NCI-H146 treated with DMSO at 0.1 percent for 48 hours (cell line): ENCODE measurements around the gene SYNDIG1.

ENCODE experiments used
- DNase-seq: peaks from one replicate; lab custom pipeline; 2025; ENCODE audit not compliant: unreplicated experiment; lab: John Stamatoyannopoulos, UW

SYNDIG1 gene

DNA sequence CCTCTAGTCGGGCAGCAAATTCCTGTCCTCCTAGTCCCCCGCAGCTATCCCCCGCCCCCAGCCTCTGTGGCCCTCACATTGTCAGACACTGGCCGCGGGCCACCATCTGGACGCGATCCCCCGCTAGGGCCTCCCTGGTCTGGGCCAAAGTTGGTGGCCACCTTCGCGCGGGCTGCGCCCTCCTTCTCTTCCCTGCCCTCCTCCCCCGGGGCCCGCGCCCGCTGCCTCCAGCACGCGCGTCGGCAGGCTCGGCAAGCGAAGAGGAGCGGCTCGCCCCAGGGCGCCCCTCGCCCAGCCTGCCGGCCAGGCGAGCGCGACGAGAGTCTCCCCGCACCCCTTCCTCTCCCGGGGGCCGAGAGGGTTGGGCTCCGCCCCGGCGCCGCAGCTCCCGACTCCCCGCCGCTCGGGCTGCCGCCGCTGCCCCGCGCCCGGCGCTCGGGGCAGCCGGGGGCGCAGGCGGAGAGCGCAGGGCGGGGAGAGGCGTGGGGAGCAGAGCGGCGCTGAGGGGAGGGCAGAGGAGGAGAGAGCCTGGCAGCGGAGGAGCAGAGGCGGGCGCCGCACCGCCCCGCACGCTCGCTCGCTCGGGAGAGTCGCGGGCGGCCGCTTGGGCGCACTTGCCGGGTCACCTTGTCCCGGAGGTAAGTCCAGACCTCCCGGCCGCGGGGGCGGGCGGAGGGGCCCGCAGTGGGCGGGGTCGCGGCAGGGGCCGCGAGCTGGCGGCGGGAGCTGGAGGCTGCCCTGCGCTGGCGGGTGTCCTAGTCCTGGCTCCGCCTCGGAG lies at the start of gene SYNDIG1:
SYNDIG1 (plus strand) TSS at position 514 of the 778 bp plus-strand sequence. CDS start 73,469 bp downstream, outside the sequence.
- DNase-seq: no peak

DNA sequence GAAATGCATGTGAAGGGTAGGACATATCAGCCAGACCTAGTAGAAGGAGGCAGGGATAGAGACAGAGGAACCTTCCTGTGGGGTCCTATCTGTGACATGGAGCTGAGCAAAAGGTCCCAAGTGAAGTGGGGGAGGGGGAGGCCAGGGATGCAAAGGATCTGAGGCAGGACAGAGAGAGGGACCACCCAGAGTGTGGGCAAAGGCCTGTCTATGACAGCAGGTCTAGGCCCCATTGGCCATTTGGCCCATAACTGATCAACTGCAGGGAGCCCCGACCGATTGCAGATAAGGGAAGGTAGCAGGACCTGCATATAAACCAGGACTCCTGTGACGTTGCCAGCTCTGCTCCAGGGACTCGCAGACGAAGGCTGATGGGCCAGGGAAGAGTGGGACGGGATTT lies 49.6 kb upstream of the SYNDIG1 start:
- DNase-seq: no peak

DNA sequence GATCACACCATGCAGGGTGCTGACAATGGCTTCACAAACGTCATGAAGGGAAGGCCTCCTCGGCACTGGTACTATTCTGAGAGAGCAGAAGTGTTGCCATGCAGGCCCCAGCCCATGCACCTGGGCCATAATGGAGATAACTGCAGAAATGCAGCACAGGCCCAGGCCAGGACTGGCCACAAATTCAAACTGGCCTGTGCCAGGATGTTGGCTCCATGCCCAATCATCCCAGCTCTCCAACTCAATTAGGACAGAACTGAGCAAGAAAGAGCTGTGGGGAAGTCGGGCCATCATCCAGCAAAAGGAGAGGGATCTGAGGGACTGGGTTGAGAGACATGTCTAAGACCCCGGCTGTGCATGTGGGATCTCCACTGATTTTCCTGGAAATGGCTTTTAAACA lies 48.9 kb upstream of the SYNDIG1 start:
- no peak for DNase-seq

DNA sequence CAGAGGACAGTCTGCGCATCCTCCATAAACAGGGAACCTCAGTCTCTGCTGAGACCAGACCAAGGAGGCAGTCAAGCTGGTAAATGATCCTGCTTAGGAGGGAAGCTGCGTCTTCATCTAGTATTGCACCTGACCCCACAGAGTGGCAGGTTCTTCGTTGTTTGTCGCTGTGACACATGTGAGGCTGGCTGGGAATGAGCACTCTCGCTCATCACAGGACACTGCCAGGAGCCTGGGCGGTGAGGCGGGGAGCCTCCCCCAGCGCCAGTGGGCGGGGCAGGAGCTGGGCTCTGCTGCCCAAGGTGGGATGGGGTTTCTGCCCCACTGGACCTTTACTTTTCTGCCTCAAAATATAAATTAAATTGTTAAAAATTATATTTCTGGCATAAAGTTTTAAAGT lies 48.4 kb upstream of the SYNDIG1 start:
- DNase-seq: no peak

DNA sequence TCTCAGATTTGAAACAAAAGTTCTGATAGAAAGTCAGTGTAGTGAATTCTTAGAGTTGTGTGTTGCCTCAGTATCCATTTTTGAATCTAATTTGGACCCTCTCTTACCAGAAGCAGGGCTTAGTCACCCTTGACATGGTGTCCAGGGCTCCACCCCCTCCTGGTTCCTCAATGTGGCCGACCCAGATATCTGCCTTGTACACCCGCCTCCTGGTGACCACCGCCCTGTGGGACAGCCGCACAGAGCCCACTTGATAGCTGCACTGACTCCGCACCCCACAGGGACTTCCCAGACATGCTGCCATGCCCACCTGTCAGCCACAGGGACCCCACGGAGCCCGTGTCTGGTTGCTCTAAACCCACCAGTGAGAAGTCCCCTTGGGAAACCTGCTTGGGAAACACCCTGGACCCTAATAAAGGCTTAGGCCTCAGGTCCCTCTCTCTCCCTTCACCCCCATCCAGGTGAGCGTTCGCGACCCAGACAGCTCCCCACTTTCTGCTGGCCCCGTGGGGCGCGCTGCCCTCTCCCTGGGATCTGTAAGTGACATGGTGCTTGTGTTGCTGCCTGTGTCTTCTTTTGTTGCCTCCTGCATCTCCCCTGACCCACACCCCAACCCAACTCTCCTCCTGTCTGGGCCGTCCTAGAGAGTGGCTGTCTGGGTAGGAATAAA lies 47.2 kb upstream of the SYNDIG1 start:
- no peak for DNase-seq

DNA sequence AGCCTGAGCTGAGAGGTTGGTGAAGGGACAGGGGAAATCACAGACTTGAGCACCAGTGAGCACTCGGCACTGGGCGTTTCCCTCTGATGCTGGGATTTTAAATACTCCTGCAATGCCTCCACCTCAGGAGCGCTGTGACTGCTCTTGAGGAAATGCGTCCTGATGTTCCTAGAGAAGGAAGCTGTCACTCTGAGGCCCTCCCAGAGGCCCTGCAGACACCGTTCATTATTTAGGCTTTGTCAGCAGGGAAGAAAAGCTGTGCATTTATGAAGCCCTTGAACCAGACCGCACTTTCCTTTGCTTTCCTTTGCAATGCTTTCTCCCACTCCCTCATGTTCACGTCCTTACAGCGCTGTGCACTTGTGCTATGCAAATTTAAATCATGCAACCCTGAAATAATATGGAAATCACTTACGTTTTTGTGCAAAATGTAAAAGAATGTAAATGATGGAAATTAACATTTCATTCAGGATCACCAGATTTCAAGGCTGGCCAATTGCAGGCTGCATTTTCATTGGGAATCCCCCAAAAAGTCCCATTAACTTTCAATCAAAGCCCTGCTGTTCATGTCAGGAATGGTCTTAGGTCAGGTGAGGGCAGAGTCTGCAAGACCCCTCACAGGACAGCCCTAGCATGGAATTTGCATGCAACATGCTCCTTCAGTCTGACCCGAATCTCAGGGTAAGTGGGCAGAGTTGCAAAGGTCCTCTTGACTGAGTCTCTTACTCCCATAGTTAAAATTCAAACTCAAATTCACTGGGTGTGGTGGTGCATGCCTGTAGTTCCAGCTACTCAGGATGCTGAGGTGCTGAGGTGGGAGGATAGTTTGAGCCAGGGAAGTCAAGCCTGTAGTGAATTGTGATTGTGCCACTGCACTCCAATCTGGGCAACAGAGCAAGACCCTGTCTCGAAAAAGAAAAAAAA lies 45.8 kb upstream of the SYNDIG1 start:
- no peak for DNase-seq

DNA sequence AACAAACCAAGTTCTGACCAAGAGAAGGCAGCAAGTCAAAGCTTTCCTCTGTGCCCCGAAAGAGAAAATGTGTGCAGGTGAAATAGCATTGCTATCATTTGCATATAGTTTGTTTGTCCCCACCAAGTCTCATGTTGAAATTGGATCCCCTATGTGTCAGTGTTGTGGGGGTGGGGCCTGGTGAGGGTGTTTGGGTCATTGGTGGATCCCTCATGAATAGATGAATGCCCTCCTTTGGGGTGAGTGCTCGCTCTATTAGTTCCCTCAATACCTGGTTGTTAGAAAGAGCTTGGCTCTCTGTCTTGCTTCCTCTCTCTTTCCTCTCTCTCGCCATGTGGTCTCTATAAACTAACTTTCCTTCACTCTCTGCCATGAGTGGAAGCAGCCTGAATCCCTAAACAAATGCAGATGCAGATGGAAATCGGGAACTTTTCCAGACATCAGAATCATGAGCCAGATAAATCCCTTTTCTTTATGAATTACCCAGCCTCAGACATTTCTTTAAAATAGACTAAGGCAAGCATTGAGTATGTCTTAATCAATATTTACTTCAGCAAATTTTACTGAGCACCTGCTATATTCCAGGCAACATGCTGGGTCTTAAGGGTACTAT lies 43.8 kb upstream of the SYNDIG1 start:
- DNase-seq: no peak

DNA sequence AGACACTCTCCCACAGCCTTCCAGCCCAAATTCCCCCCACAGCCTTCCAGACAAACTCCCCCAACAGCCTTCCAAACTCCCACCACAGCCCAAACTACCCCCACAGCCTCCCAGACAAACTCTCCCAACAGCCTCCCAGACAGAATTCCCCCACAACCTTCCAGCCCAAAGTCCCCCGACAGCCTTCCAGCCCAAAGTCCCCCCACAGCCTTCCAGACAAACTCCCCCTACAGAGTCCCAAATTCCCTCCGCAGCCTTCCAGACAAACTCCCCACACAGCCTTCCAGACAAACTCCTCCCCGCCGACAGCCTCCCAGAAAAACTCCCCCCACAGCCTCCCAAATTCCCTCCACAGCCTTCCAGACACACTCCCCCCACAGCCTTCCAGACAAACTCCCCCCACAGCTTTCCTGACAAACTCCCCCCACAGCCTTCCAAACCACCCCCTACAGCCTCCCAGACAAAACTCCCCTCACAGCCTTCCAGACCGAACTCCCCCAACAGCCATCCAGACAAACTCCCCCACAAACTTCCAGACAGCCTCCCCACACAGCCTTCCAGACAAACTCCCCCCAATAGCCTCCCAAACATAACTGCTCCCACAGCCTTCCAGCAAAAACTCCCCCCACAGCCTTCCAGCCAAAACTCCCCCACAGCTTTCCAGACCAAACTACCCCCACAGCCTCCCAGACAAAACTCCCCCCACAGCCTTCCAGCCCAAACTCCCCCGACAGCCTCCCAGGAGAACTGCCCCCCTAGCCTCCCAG lies 38.0 kb upstream of the SYNDIG1 start:
- no peak for DNase-seq

DNA sequence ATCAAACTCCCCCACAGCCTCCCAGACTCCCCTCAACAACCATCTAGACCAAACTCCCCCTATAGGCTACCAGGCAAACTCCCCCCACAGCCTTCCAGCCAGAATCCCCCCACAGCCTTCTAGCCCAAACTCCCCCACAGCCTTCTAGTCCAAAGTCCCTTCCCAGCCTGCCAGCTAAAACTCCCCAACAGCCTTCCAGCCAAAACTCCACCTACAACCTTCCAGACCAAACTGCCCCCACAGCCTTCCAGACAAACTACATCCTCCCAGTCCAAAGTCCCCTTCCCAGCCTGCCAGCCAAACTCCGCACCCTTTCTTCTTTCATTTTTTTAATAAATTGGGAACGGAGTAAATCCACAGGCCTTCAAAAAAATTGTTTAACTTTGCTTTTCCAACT lies 37.4 kb upstream of the SYNDIG1 start:
- no peak for DNase-seq

DNA sequence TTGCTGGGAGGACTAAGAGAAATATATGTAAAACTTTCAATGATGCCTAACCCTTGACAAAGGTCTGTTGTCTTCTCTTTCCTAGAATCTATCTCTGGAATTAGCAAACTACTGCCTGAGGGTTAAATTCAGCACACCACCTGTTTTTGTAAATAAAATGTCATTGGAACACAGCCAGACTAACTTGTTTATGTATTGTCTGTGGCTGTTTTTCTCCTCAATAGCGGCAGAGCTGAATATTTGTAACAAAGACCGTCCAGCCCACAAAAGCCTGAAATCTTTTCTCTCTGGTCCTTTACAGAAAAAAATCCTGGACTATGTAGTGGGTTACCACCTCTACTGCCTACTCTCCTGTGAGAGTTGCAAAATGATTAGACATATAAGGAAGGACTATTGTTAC lies 33.3 kb upstream of the SYNDIG1 start:
- DNase-seq: no peak

DNA sequence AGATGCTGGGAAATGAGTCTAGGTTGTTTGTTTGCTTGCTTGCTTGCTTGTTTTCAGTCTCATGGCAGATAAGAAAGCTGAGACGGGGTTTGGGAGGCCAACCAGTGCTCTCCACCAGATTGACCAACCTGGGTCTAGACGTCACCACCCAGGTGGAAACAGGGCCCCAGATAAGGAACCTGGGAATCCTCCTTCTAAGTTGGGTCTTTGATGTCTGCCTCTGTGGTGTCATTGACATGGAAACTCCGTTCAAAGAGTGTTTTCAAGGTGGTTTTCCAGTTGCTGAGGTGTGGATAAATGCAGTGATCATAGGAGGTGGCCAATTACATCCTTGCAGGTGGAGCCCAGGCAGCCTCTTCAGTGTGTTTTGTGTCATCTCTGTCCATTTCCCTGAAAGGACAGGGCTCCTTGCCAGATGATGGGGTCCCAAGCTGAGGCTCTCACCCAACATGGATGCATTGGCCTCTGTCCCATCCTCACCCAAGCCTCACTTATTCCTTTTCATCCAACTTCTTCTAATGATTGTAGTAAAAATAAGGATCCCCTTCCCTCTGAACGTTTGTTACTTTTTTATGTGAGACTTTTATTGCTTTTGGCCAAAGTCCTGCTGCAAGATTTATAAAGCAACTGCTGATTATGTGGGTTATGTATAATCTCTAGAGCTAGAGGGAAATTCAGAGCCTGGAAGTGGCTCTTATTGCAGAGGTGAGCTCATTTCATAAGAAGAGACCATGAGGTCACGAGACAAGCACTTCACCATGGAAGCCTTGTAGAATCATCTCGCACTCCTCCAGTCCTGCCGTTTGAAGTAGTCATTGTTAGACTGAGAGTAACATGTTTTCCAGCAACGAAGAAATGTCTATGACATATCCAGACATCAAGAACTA lies 32.0 kb upstream of the SYNDIG1 start:
- DNase-seq: no peak

DNA sequence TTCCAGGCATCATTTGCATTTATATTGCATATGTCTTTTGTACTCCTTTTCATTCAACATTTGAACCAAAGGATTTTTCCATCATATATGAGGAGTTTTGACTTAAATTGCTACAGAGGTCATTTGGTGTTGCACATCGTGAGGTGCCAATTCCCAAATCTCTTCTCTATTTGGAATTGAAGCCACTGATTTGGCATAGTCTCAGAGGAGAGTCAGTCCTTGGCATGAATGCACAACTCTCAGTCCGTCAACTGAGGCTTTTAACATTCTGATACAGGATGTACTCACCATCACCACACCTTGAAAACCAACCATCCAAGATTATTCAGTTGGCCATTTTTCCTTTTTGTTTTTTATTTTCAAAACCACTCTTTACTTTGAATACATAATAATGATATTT lies 31.1 kb upstream of the SYNDIG1 start:
- no peak for DNase-seq

DNA sequence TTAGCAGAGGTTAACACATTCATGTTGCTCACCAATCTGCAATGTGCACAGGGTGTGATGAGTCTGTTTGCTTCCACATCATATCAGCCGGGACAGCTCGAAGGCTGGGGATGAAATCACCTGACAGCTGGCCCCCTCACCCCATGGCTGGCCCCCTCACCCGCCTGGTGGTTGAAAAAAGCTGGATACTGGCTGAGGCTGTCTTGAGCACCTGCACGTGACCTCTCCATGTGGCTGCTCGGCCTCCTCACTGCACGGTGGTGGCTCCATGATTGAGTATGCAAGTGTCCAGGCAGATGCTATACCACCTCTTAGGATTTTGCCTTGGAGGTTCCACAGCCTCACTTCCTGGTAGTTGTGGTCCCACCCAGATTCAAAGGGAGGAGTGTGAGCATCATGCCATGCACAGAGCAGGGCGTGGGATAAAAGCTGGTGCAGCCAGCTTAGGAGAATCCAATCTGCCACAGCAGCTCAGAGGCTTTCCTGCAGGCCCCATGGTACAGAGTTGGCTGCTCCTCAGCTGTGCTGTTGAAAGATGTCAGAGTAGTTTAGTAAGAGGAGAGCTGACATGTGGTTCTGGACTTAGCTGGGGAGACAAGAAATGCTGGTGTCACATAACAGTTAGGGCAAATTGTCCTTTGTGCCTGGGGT lies 29.6 kb upstream of the SYNDIG1 start:
- DNase-seq: no peak

DNA sequence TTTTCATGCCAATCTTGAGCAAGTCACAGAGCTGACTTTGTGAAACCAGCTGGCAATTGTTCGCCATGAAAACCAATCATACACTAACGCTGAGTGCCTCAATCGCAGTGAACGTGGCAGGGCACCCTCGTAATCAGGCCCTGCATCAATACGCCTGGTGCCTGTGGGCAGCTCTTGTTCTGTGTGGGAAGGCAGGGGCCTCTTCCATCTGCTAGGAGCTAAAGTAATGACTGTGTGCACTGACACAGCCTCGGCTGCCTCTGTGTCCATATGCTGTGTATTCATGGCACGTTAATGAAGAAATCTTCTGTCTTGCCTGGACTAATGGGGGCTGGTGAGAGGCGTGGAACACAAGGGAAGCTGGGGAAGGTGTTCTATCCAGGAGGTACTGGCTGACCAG lies 27.8 kb upstream of the SYNDIG1 start:
- no peak for DNase-seq

DNA sequence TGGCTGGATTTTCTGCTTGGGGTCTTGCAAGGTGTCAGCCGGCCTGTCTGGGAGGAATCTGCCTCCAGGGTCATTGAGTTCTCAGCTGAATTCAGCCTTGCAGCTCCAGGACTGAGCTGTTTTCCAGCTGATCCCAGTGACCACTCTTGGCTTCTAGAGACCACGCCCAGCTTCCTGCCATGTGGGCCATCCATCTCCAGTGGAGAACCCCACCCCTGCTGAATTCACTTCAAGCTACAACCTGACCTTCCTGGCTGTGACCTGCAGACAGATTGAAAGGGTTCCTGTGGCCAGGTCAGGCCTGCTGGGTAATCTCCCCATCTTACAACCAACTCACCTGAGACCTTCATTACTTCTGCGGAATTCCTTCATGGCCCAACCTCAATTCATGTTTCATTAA lies 26.5 kb upstream of the SYNDIG1 start:
- no peak for DNase-seq

DNA sequence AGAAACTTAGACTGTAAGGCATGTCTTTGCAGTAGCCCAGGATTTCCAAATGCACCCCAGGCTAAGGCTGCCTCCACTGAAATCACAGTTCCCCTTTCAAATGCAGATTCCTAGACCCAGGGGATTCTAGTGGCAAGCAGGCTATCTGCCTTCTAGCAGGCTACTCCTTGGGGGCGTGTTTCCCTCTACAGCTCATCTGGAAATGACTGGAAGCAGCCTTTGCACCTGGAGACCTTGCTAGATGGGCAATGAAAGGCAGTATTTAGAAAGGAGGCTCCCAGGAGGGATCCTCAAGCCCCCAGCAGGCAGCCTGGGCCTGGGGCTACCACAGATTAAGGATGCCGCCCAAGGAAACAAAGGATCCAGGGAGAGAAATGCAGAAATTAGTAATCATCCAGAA lies 26.0 kb upstream of the SYNDIG1 start:
- no peak for DNase-seq

DNA sequence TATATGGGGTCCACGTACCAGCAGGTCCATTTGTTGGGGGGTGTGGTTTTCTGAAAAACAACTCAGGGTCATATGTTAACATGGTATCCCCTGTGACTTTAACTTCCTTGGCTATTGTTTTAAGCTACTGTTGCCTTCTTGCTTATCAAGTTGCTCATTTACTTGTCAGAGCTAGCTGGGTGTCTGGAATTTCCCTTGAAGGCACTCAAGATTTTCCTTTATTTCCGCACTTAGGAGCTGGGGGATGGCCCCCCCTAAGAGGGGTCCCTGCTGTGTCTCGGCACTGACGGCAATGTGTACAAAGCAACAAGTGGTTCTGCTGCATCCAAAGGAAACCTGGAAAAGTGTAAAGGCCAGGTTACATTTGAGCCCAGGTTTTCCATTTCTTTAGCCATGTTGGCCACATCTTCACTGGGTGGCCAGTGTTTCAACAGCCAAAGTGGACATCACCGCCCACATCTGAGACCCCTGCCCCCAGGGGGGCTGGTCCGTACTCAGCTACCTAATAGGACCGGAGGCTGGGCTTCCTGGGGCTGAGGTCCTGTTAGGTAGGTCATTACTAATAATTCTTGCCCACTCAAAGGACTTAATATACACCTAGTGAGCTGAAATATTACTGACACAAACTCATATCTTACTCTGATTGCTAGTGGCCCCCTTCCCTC lies 24.8 kb upstream of the SYNDIG1 start:
- DNase-seq: no peak

DNA sequence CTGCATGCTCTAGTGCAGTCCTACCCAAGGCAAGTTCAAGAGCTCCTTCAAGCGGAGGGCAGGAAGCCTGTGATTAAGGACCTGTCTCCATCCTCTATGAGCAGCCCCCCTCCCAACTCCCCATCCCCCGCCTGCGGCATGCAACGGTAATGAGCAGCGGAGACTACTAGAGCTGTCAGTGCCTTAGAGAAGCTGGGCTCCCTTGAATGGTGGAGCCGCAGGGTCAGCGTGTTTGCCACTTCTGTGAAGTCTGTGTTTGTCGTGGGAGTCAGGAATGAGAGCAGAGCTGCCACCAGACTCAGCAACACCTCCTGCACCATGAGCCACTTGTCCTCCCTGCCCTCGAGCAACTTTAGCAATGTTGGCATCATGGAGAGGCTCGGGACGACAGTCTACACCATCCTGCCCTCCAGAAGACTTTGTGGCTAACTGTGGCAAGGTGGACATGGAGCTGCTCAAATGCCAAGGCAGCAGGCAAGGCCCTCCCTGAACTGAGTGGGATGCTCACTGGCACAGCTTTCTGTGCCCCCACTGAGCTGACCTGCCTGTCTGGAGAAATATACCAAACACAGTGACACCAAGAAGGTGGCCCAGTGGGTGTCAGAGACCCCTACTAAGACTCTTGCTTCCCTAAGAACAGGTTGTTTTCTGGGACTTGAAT lies 23.8 kb upstream of the SYNDIG1 start:
- no peak for DNase-seq
